Neural progenitor cell (in vitro differentiated cells): ENCODE data around the gene CLK1. TPM values are rescaled to one million over a fixed set of nuclear protein-coding genes. Genes with fewer than 3 reads are reported as not detected.

Source experiments
- DNase-seq: peaks from one replicate; pipeline ENCODE4 v3.0.0-alpha.2; 2016; ENCODE audit warnings: low spot score
- H2AFZ ChIP-seq: fragments of 200-600 bp; sonication (generic); replicated peaks from 2 replicates; pipeline ENCODE4 v1.6.1; 2016; ENCODE audit warnings: antibody characterized with exemption
- H3F3A ChIP-seq: fragments of 200-600 bp; sonication (generic); 2 replicates; pipeline ENCODE4 v1.6.1; 2016; ENCODE audit warnings: antibody characterized with exemption, low read depth
- H3K27ac ChIP-seq: fragments of 200-600 bp; sonication (generic); 2 replicates; pipeline ENCODE4 v1.5.1; 2016; ENCODE audit warnings: mild to moderate bottlenecking
- H3K27me3 ChIP-seq: fragments of 200-600 bp; sonication (generic); 2 replicates; pipeline ENCODE4 v1.6.1; 2016; ENCODE audit warnings: mild to moderate bottlenecking, moderate library complexity
- H3K36me3 ChIP-seq: fragments of 200-600 bp; sonication (generic); 2 replicates; pipeline ENCODE4 v1.5.1; 2016
- H3K4me1 ChIP-seq: fragments of 200-600 bp; sonication (generic); 2 replicates; pipeline ENCODE4 v1.6.1; 2016; ENCODE audit warnings: mixed run types
- H3K4me2 ChIP-seq: fragments of 200-600 bp; sonication (generic); 2 replicates; pipeline ENCODE4 v1.6.1; 2016
- H3K4me3 ChIP-seq: fragments of 200-600 bp; sonication (generic); 2 replicates; pipeline ENCODE4 v1.5.1; 2016
- H3K79me2 ChIP-seq: fragments of 200-600 bp; sonication (generic); 2 replicates; pipeline ENCODE4 v1.6.1; 2016; ENCODE audit warnings: low read depth
- H3K9ac ChIP-seq: fragments of 200-600 bp; sonication (generic); 2 replicates; pipeline ENCODE4 v1.6.1; 2016
- H3K9me3 ChIP-seq: fragments of 200-600 bp; sonication (generic); 2 replicates; pipeline ENCODE4 v1.5.1; 2016; ENCODE audit warnings: low read depth
- H4K20me1 ChIP-seq: fragments of 200-600 bp; sonication (generic); 2 replicates; pipeline ENCODE4 v1.6.1; 2016; ENCODE audit warnings: low read depth
- H3K27ac Mint-ChIP-seq: 3 replicates; pipeline ENCODE4 v1.8.0; 2021; ENCODE audit warnings: mixed read lengths
- H3K27me3 Mint-ChIP-seq: 2 replicates; pipeline ENCODE4 v1.8.0; 2022; ENCODE audit warnings: low read depth, mild to moderate bottlenecking, inconsistent platforms, moderate library complexity, mixed read lengths; ENCODE audit not compliant: insufficient read depth
- H3K36me3 Mint-ChIP-seq: 3 replicates; pipeline ENCODE4 v1.8.0; 2021; ENCODE audit warnings: mixed read lengths
- H3K4me1 Mint-ChIP-seq: 3 replicates; pipeline ENCODE4 v1.8.0; 2021; ENCODE audit warnings: mixed read lengths
- H3K4me3 Mint-ChIP-seq: 3 replicates; pipeline ENCODE4 v1.8.0; 2021; ENCODE audit warnings: mild to moderate bottlenecking, moderate library complexity, mixed read lengths
- H3K9me3 Mint-ChIP-seq: 3 replicates; pipeline ENCODE4 v1.8.0; 2020; ENCODE audit warnings: mixed read lengths
- CTCF ChIP-seq: fragments of 200-600 bp; sonication (generic); IDR thresholded peaks from 2 replicates; pipeline ENCODE4 v1.5.1; 2017; ENCODE audit warnings: antibody characterized with exemption, mild to moderate bottlenecking
- EZH2 ChIP-seq: fragments of 200-600 bp; sonication (generic); IDR thresholded peaks from 2 replicates; pipeline ENCODE4 v1.6.1; 2017; ENCODE audit warnings: antibody characterized with exemption, mild to moderate bottlenecking, moderate library complexity
- EZH2phosphoT487 ChIP-seq: fragments of 200-600 bp; sonication (generic); IDR thresholded peaks from 2 replicates; pipeline ENCODE4 v1.6.1; 2017; ENCODE audit warnings: antibody characterized with exemption
- total RNA-seq: library from RNA; depleted of rRNA; stranded (reverse); fragments of >200 nt; gene quantifications from 2 replicates; pipeline ENCODE4 v1.2.3, GENCODE V29; 2015; ENCODE audit warnings: low replicate concordance

CLK1 gene
- total RNA-seq, 1 donor from 2014 or later: 253 TPM

GRCh38 chr2:200829258-200829655 is 35.2 kb downstream of the CLK1 start:
- peaks cover 2% of the 10 kb centered on the region for H3K36me3 Mint-ChIP-seq
- Histone ChIP-seq H3K27me3 (no peaks in the 10 kb centered on the region), H3K79me2 (no peaks in the 10 kb centered on the region), H3K27ac (no peak overlapping the region), H3F3A (peaks cover 29% of the 10 kb centered on the region), H3K4me1 (no peaks in the 10 kb centered on the region), H3K4me2 (no peak overlapping the region), H3K36me3 (no peaks in the 10 kb centered on the region), H3K9ac (no peak overlapping the region), H2AFZ (no peak overlapping the region), H3K4me3 (no peak overlapping the region), H3K9me3 (no peaks in the 10 kb centered on the region), H4K20me1 (no peaks in the 10 kb centered on the region)
- H3K27me3 Mint-ChIP-seq: no peaks in the 10 kb centered on the region
- no peak for DNase-seq
- no peak overlapping the region for H3K4me3 Mint-ChIP-seq
- no peak for TF ChIP-seq CTCF
- no peaks in the 10 kb centered on the region for H3K4me1 Mint-ChIP-seq
- no peaks in the 10 kb centered on the region for H3K9me3 Mint-ChIP-seq
- H3K27ac Mint-ChIP-seq: no peak overlapping the region

GRCh38 chr2:200828572-200829257 is 35.7 kb downstream of the CLK1 start:
- no peak overlapping the region for H3K27ac Mint-ChIP-seq
- no peak overlapping the region for H3K4me3 Mint-ChIP-seq
- H3K4me1 ChIP-seq: no peaks in the 10 kb centered on the region
- H3K9ac ChIP-seq: no peak overlapping the region
- no peaks in the 10 kb centered on the region for H3K9me3 ChIP-seq
- H3K27me3 Mint-ChIP-seq: no peaks in the 10 kb centered on the region
- no peaks in the 10 kb centered on the region for H3K27me3 ChIP-seq
- peaks cover 5% of the 10 kb centered on the region for H3K36me3 ChIP-seq
- H3K9me3 Mint-ChIP-seq: no peaks in the 10 kb centered on the region
- H4K20me1 ChIP-seq: no peaks in the 10 kb centered on the region
- H2AFZ ChIP-seq: no peak overlapping the region
- no peak overlapping the region for H3K4me3 ChIP-seq
- peaks cover 2% of the 10 kb centered on the region for H3K36me3 Mint-ChIP-seq
- TF ChIP-seq EZH2: no peak
- no peak overlapping the region for H3K27ac ChIP-seq
- DNase-seq: no peak
- no peaks in the 10 kb centered on the region for H3K4me1 Mint-ChIP-seq
- H3K79me2 ChIP-seq: no peaks in the 10 kb centered on the region
- H3K4me2 ChIP-seq: no peak overlapping the region
- H3F3A ChIP-seq: peaks cover 35% of the 10 kb centered on the region

- H3K4me3 Mint-ChIP-seq: no peak overlapping the region
- TF ChIP-seq EZH2phosphoT487 (no peak), CTCF (no peak), EZH2 (no peak)
- no peak overlapping the region for H3K9ac ChIP-seq
- H3K27me3 Mint-ChIP-seq: no peaks in the 10 kb centered on the region
- H3K9me3 Mint-ChIP-seq: no peaks in the 10 kb centered on the region
- no peak overlapping the region for H3K4me2 ChIP-seq
- no peak overlapping the region for H3K27ac Mint-ChIP-seq
- H3K36me3 ChIP-seq: peaks cover 6% of the 10 kb centered on the region
- no peaks in the 10 kb centered on the region for H3K9me3 ChIP-seq
- no peak overlapping the region for H3K27ac ChIP-seq
- H3K4me3 ChIP-seq: no peak overlapping the region
- no peaks in the 10 kb centered on the region for H3K4me1 ChIP-seq
- no peaks in the 10 kb centered on the region for H3K79me2 ChIP-seq
- DNase-seq: no peak
- no peaks in the 10 kb centered on the region for H3K4me1 Mint-ChIP-seq
- H4K20me1 ChIP-seq: no peaks in the 10 kb centered on the region
- H3K27me3 ChIP-seq: no peaks in the 10 kb centered on the region
- H3F3A ChIP-seq: peaks cover 35% of the 10 kb centered on the region
- no peak overlapping the region for H2AFZ ChIP-seq
- H3K36me3 Mint-ChIP-seq: peaks cover 2% of the 10 kb centered on the region
Measured at GRCh38 chr2:200828104-200828503, 36.4 kb downstream of the CLK1 start.

- peaks cover 45% of the 10 kb centered on the region for H3K36me3 ChIP-seq
- peaks cover 7% of the 10 kb centered on the region for H3K79me2 ChIP-seq
- Mint-ChIP-seq H3K4me1 (no peaks in the 10 kb centered on the region), H3K4me3 (no peak overlapping the region), H3K27me3 (no peaks in the 10 kb centered on the region), H3K27ac (no peak overlapping the region), H3K36me3 (peaks cover 28% of the 10 kb centered on the region), H3K9me3 (no peaks in the 10 kb centered on the region)
- no peak for DNase-seq
- H3F3A ChIP-seq: peaks cover 41% of the 10 kb centered on the region
- peaks cover 9% of the 10 kb centered on the region for H4K20me1 ChIP-seq
- no peak overlapping the region for H3K4me3 ChIP-seq
- no peak overlapping the region for H3K9ac ChIP-seq
- H3K4me1 ChIP-seq: no peaks in the 10 kb centered on the region
- H3K27me3 ChIP-seq: no peaks in the 10 kb centered on the region
- H2AFZ ChIP-seq: no peak overlapping the region
- H3K9me3 ChIP-seq: no peaks in the 10 kb centered on the region
- no peak overlapping the region for H3K4me2 ChIP-seq
- no peak overlapping the region for H3K27ac ChIP-seq
- TF ChIP-seq EZH2: no peak
- TF ChIP-seq CTCF: no peak
- no peak for TF ChIP-seq EZH2phosphoT487
Measured at GRCh38 chr2:200821686-200822245, 42.7 kb downstream of the CLK1 start.
